Measurements from ENCODE around the gene GPR158. TPM values are rescaled to one million over a fixed set of nuclear protein-coding genes. Genes with fewer than 3 reads are reported as not detected.

The GPR158 gene
- total and polyA plus RNA-seq, 2 of the 8 experiments (the other 6 are each of a cell fraction or from before 2014, with no cell fraction given) = 0.14 to 0.78 TPM

GRCh38 chr10:25334445-25334844, 159.6 kb downstream of the GPR158 start:
- WGBS, 2 experiments (ENCODE audit: extremely low coverage in 1 of 2, insufficient coverage in 1 of 2, insufficient read length in 1 of 2, insufficient replicate concordance in 2 of 2, low coverage in 1 of 2, low lambda C conversion rate in 2 of 2, missing lambda C conversion rate in 1 of 2) = 98% methylated on average over 2 of the region's 2 CpGs; no CpG with 5 or more reads in 1 of the 2 experiments
- Histone ChIP-seq H4K91ac (replicated peaks; ENCODE audit: insufficient read length, low read length) (no peak overlapping the region), H3K4me1 (replicated peaks in 1 of 4; ENCODE audit: control insufficient read depth in 3 of 4, insufficient read depth in 4 of 4, low read length in 3 of 4) (peaks cover 0 to 2% (median 0%) of the 10 kb centered on the region in 4 experiments; a peak in 1 of 7 replicates)

More at GRCh38 chr10:25334445-25334844, 159.6 kb downstream of the GPR158 start:
- H3K23ac ChIP-seq (ENCODE audit: insufficient read length) = no peak overlapping the region
- H2BK12ac ChIP-seq (ENCODE audit: low read depth, low read length) = no peak overlapping the region
- peak overlapping the region in 1 of 4 experiments; percentile 8; a peak in 1 of 7 replicates for H3K9ac ChIP-seq (replicated peaks in 1 of 4; ENCODE audit: extremely low read depth in 1 of 4, low read depth in 3 of 4, low read length in 3 of 4)
- H4K5ac ChIP-seq (ENCODE audit: insufficient read length, low read depth, low read length) = no peak overlapping the region
- POLR2A ChIA-PET (ENCODE audit: partially characterized antibody) = no interaction called here
- no peak overlapping the region for H3K56ac ChIP-seq (replicated peaks; ENCODE audit: insufficient read length, low read depth, low read length)
- no peak overlapping the region for H3K27ac ChIP-seq (ENCODE audit: low read depth, low read length)
- H3K79me1 ChIP-seq (ENCODE audit: low read depth, low read length) = no peaks in the 10 kb centered on the region
- TF ChIP-seq SIX5 (IDR thresholded peaks at IDR 0.05; ENCODE audit: low read depth, low read length) (no peak), TBP (IDR thresholded peaks at IDR 0.05; ENCODE audit: low read depth, low read length) (no peak), NANOG (IDR thresholded peaks at IDR 0.05; ENCODE audit: insufficient read depth, low read depth, low read length, poor library complexity, severe bottlenecking) (no peak)
- no peak overlapping the region for H2BK5ac ChIP-seq (ENCODE audit: low read depth, low read length)
- H3K79me2 ChIP-seq (ENCODE audit: control insufficient read depth in 1 of 2, insufficient read depth in 2 of 2, low read length in 2 of 2) = no peaks in the 10 kb centered on the region
- H2AFZ ChIP-seq (ENCODE audit: low read length) = no peak overlapping the region
- no peak overlapping the region for H2BK15ac ChIP-seq (ENCODE audit: low read length)
- no peak overlapping the region for H4K8ac ChIP-seq (ENCODE audit: extremely low read depth, insufficient read depth, low read length)
- no peaks in the 10 kb centered on the region for H3K36me3 ChIP-seq (ENCODE audit: control insufficient read depth in 2 of 4, insufficient read depth in 4 of 4, low read length in 3 of 4)
- DNase-seq (ENCODE audit: low read depth in 1 of 2, low spot score in 2 of 2) (no peak), FAIRE-seq (no peak)
- H3K18ac ChIP-seq (ENCODE audit: extremely low read depth, low read length) = no peak overlapping the region
- no peaks in the 10 kb centered on the region for H4K20me1 ChIP-seq (replicated peaks in 1 of 2; ENCODE audit: control insufficient read depth in 1 of 2, insufficient read depth in 2 of 2, low read length in 2 of 2)
- H3K23me2 ChIP-seq (ENCODE audit: low read depth, low read length) = no peaks in the 10 kb centered on the region
- no peak overlapping the region for H2BK120ac ChIP-seq (replicated peaks; ENCODE audit: low read depth, low read length)
- H3K9me3 ChIP-seq (ENCODE audit: insufficient read depth in 2 of 2, low read depth in 1 of 2, low read length in 1 of 2) = no peaks in the 10 kb centered on the region
- no peak overlapping the region for H3K4me2 ChIP-seq (ENCODE audit: insufficient read depth in 1 of 2, low read depth in 2 of 2, low read length in 2 of 2)
- no peak overlapping the region for H3K4ac ChIP-seq (replicated peaks; ENCODE audit: insufficient read length, low read depth, low read length)
- no peak overlapping the region for H3K4me3 ChIP-seq (ENCODE audit: extremely low read depth in 1 of 4, insufficient read depth in 2 of 4, low read depth in 3 of 4, low read length in 4 of 4)
- H3K14ac ChIP-seq (ENCODE audit: insufficient read length) = no peak overlapping the region
- CTCF ChIA-PET (ENCODE audit: partially characterized antibody) = no interaction called here
- H2BK20ac ChIP-seq (ENCODE audit: low read length) = no peak overlapping the region
- no peak overlapping the region for H2AK5ac ChIP-seq (ENCODE audit: low read depth, low read length)
- no peaks in the 10 kb centered on the region for H3K27me3 ChIP-seq (replicated peaks in 1 of 4; ENCODE audit: control insufficient read depth in 3 of 4, extremely low read depth in 1 of 4, insufficient read depth in 3 of 4, low read length in 3 of 4)
